ENCODE data around the gene RRAS. TPM values are rescaled to one million over a fixed set of nuclear protein-coding genes. Genes with fewer than 3 reads are reported as not detected.

The RRAS gene
- total and polyA plus RNA-seq, 4 experiments from 2014 or later, result 12.0 to 32.1 (median 20.7) TPM

DNA sequence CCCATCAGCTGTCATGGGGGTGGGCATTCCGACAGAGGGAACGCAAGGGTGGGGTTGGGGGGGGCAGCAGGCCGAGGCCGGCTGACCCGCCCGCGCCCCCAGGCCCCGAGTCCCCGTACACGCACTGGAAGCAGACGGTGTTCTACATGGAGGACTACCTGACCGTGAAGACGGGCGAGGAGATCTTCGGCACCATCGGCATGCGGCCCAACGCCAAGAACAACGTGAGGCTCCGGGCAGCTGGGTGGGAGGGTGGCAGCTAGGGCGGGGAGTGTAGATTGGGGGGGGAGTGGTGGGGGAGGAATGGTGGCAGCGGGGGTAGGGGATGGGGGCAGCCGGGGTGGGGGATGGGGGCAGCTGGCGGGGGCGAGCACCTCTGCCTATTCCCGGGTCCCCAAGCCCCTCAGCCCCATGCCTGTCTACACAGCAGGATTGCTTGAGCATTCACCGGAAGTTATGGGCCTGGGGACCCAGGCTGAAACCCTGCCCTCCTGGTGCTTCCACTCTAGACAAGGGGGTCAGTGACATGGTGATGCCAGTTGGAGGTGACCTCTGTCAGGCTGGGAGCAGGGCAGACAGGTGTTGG lies 46.7 kb upstream of the RRAS start:
- peaks cover 6 to 12% of the 10 kb centered on the region in 2 donors for H3K27me3 Mint-ChIP-seq
- DNase-seq, result peak in 1 of 5 donors; percentile 15
- peaks cover 25 to 44% of the 10 kb centered on the region in 2 donors for H3K36me3 Mint-ChIP-seq
- Histone ChIP-seq H3K4me1 (ENCODE audit: insufficient read depth, low read length) (peaks cover 25% of the 10 kb centered on the region), H3K9me3 (ENCODE audit: control insufficient read depth in 1 of 2, low read length in 2 of 2) (no peaks in the 10 kb centered on the region), H3K36me3 (ENCODE audit: insufficient read depth, low read length) (peaks cover 34% of the 10 kb centered on the region), H3K27me3 (ENCODE audit: insufficient read depth, low read length) (no peaks in the 10 kb centered on the region), H3K4me3 (ENCODE audit: low read length in 2 of 2) (no peak overlapping the region), H3K27ac (ENCODE audit: low read depth, low read length) (no peak overlapping the region)
- ChIA-PET POLR2A (ENCODE audit: partially characterized antibody) (no interaction called here), CTCF (ENCODE audit: partially characterized antibody) (interaction anchor here (1.4 to 1.6 kb wide), 2 partner anchors 94 to 184 kb away, joined by 3 to 4 read pairs; no protein-coding TSS in a partner anchor)
- intact Hi-C loops (cut with micrococcal nuclease), result no loop called here
- H3K4me1 Mint-ChIP-seq, result peaks cover 12 to 24% (median 18%) of the 10 kb centered on the region in 4 donors
- H3K27ac Mint-ChIP-seq, result no peak overlapping the region
- no peak overlapping the region for H3K4me3 Mint-ChIP-seq
- no peaks in the 10 kb centered on the region for H3K9me3 Mint-ChIP-seq

DNA sequence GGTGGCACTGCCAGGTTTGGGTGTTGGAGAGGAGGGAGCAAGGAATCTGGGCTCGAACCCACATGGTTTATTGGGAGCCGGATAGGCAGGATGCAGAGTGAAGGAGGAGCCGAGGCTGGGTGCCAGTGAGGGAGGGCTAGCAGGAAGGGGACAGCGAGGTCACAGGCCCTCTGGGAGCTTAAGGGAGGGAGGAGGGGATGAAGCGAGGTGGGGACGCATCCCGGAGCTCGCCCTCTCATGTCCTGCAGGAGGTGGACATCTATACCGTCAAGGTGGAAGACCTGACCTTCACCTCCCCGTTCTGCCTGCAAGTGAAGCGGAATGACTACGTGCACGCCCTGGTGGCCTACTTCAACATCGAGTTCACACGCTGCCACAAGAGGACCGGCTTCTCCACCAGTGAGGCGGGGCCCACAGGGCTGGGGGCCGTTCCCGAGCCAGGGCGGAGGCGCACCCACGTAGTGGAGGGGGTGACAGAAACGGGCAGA lies 45.9 kb upstream of the RRAS start:
- Mint-ChIP-seq H3K27ac (no peak overlapping the region), H3K4me3 (no peak overlapping the region), H3K36me3 (peaks cover 26 to 45% of the 10 kb centered on the region in 2 donors), H3K4me1 (peaks cover 9 to 20% (median 15%) of the 10 kb centered on the region in 4 donors), H3K27me3 (peaks cover 5 to 7% of the 10 kb centered on the region in 2 donors), H3K9me3 (no peaks in the 10 kb centered on the region)
- H3K4me1 ChIP-seq (ENCODE audit: insufficient read depth, low read length), result peaks cover 22% of the 10 kb centered on the region
- no peaks in the 10 kb centered on the region for H3K9me3 ChIP-seq (ENCODE audit: control insufficient read depth in 1 of 2, low read length in 2 of 2)
- peaks cover 34% of the 10 kb centered on the region for H3K36me3 ChIP-seq (ENCODE audit: insufficient read depth, low read length)
- POLR2A ChIA-PET (ENCODE audit: partially characterized antibody), result interaction anchor here (0.6 kb wide), 1 partner anchor 9 kb away, joined by 3 read pairs; no protein-coding TSS in a partner anchor
- peak in 1 of 5 donors; percentile 12 for DNase-seq
- intact Hi-C loops (cut with micrococcal nuclease), result no loop called here
- no peak overlapping the region for H3K27ac ChIP-seq (ENCODE audit: low read depth, low read length)
- H3K27me3 ChIP-seq (ENCODE audit: insufficient read depth, low read length), result no peaks in the 10 kb centered on the region
- CTCF ChIA-PET (ENCODE audit: partially characterized antibody), result interaction anchor here (1.4 to 1.8 kb wide), 3 partner anchors 10 to 183 kb away, joined by 3 to 4 read pairs (median 4); no protein-coding TSS in a partner anchor
- H3K4me3 ChIP-seq (ENCODE audit: low read length in 2 of 2), result no peak overlapping the region

DNA sequence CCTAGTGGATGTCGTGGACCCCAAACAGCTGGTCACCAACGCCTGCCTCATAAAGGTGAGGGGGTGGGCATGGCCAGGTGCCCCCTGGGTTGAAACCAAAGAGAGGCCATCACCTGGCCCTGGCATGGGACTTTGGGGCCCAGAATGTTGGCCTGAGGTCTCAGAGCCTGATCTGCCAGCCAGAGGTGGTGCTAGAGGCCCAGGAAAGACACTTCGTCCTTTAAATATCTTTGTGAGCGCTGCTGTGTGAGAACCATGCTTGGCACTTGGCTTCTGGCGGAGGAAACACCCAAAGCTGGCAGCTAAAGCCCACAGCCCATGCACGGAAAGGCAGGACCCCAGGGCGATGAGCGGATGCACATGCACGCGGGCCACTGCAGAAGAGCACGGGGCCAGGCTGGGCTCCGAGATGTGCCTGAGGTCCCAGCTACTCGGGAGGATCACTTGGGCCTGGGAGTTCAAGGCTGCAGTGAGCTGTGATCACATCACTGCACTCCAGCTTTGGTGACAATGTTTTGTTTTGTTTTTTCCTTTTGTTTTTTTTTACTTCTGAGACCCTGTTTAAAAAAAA lies 45.1 kb upstream of the RRAS start:
- Histone ChIP-seq H3K27me3 (ENCODE audit: insufficient read depth, low read length) (no peaks in the 10 kb centered on the region), H3K9me3 (ENCODE audit: control insufficient read depth in 1 of 2, low read length in 2 of 2) (no peaks in the 10 kb centered on the region), H3K4me3 (ENCODE audit: low read length in 2 of 2) (no peak overlapping the region), H3K27ac (ENCODE audit: low read depth, low read length) (no peak overlapping the region), H3K36me3 (ENCODE audit: insufficient read depth, low read length) (peaks cover 34% of the 10 kb centered on the region), H3K4me1 (ENCODE audit: insufficient read depth, low read length) (peaks cover 22% of the 10 kb centered on the region)
- H3K27me3 Mint-ChIP-seq, result no peaks in the 10 kb centered on the region
- peaks cover 26 to 45% of the 10 kb centered on the region in 2 donors for H3K36me3 Mint-ChIP-seq
- no peak overlapping the region for H3K27ac Mint-ChIP-seq
- H3K4me3 Mint-ChIP-seq, result no peak overlapping the region
- peaks cover 2 to 20% (median 12%) of the 10 kb centered on the region in 4 donors for H3K4me1 Mint-ChIP-seq
- ChIA-PET POLR2A (ENCODE audit: partially characterized antibody) (interaction anchor here (0.6 kb wide), 1 partner anchor 10 kb away, joined by 3 read pairs; no protein-coding TSS in a partner anchor), CTCF (ENCODE audit: partially characterized antibody) (interaction anchor here (1.0 to 1.8 kb wide), 5 partner anchors 11 to 182 kb away, joined by 3 to 4 read pairs (median 3); no protein-coding TSS in a partner anchor)
- H3K9me3 Mint-ChIP-seq, result no peaks in the 10 kb centered on the region
- intact Hi-C loops (cut with micrococcal nuclease), result no loop called here
- no peak for DNase-seq

DNA sequence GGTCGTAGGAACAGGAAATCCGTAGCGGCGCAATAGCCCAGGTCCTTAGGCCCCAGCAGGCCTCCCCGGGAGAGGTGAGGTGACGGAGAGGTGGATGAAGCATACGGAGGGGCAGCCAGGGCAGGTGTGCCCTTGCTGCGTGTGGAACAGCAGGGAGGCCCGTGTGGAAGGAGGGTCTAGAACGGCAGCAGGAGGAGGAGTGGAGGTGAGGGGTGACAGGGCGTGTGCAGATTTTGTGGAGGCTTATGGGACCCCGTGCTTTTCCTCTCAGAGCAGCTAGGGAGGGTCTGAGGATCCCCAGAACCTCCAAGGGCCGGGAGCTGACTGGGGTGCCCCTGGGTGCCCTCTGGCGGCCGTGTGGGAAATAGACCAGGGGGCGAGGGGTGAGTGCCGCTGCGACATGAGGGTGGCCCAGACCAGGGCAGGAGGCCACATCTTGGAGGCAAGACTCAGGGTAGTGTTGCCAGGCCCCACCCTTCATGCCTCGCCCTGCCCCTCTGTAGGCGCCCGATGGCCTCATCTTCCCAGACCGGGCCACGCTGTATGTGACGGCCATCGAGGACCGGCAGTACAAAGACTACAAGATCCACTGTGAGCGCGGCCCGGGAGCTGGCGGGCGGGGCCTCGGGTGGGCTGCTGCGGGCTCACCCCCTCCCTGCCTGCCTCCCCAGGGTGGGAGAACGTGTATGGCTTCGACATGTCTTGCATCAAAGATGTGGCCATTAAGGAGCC lies 44.5 kb upstream of the RRAS start:
- H3K9me3 Mint-ChIP-seq, result no peaks in the 10 kb centered on the region
- Histone ChIP-seq H3K27ac (ENCODE audit: low read depth, low read length) (no peak overlapping the region), H3K9me3 (ENCODE audit: control insufficient read depth in 1 of 2, low read length in 2 of 2) (no peaks in the 10 kb centered on the region), H3K36me3 (ENCODE audit: insufficient read depth, low read length) (peaks cover 34% of the 10 kb centered on the region), H3K27me3 (ENCODE audit: insufficient read depth, low read length) (no peaks in the 10 kb centered on the region), H3K4me1 (ENCODE audit: insufficient read depth, low read length) (peaks cover 22% of the 10 kb centered on the region), H3K4me3 (ENCODE audit: low read length in 2 of 2) (no peak overlapping the region)
- H3K4me3 Mint-ChIP-seq, result no peak overlapping the region
- peak overlapping the region in 1 of 7 donors; percentile 48 for H3K27ac Mint-ChIP-seq
- H3K27me3 Mint-ChIP-seq, result no peaks in the 10 kb centered on the region
- H3K4me1 Mint-ChIP-seq, result peaks cover 6 to 22% (median 13%) of the 10 kb centered on the region in 4 donors
- CTCF ChIA-PET (ENCODE audit: partially characterized antibody), result interaction anchor here (0.7 to 1.8 kb wide), 4 partner anchors 12 to 114 kb away, joined by 3 to 4 read pairs (median 3); no protein-coding TSS in a partner anchor
- POLR2A ChIA-PET (ENCODE audit: partially characterized antibody), result no interaction called here
- intact Hi-C loops (cut with micrococcal nuclease), result no loop called here
- peaks cover 26 to 44% of the 10 kb centered on the region in 2 donors for H3K36me3 Mint-ChIP-seq
- peak in 2 of 5 donors; percentile 26 to 37 for DNase-seq

DNA sequence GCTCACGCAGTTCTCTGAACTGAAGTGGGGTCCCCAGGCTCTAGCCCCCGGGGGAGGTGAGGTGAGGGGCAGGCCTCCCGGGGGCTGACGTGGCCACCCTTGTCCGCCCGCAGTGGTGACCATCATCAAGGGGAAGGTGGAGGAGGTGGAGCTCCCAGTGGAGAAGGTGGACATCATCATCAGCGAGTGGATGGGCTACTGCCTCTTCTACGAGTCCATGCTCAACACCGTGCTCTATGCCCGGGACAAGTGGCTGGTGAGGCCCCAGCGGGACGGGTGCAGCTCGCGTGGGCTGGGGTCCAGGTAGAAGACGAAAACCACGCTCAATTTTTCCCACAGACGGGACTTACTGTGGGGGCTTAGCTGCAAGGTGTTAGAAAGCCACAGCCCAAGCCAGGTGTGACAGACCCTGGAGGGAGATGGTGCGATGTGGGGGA lies 43.9 kb upstream of the RRAS start:
- peaks cover 23% of the 10 kb centered on the region for H3K4me1 ChIP-seq (ENCODE audit: insufficient read depth, low read length)
- ChIA-PET CTCF (ENCODE audit: partially characterized antibody) (interaction anchor here (0.7 to 1.8 kb wide), 3 partner anchors 12 to 114 kb away, joined by 3 to 4 read pairs (median 3); no protein-coding TSS in a partner anchor), POLR2A (ENCODE audit: partially characterized antibody) (no interaction called here)
- H3K9me3 Mint-ChIP-seq, result no peaks in the 10 kb centered on the region
- peak in 1 of 5 donors; percentile 14 for DNase-seq
- no peaks in the 10 kb centered on the region for H3K27me3 Mint-ChIP-seq
- no peaks in the 10 kb centered on the region for H3K27me3 ChIP-seq (ENCODE audit: insufficient read depth, low read length)
- H3K27ac ChIP-seq (ENCODE audit: low read depth, low read length), result no peak overlapping the region
- H3K27ac Mint-ChIP-seq, result peak overlapping the region in 1 of 7 donors; percentile 13
- no peak overlapping the region for H3K4me3 Mint-ChIP-seq
- H3K36me3 ChIP-seq (ENCODE audit: insufficient read depth, low read length), result peaks cover 34% of the 10 kb centered on the region
- H3K36me3 Mint-ChIP-seq, result peaks cover 26 to 44% of the 10 kb centered on the region in 2 donors
- H3K4me3 ChIP-seq (ENCODE audit: low read length in 2 of 2), result no peak overlapping the region
- H3K4me1 Mint-ChIP-seq, result peaks cover 6 to 26% (median 13%) of the 10 kb centered on the region in 4 donors
- H3K9me3 ChIP-seq (ENCODE audit: control insufficient read depth in 1 of 2, low read length in 2 of 2), result no peaks in the 10 kb centered on the region
- intact Hi-C loops (cut with micrococcal nuclease), result no loop called here

DNA sequence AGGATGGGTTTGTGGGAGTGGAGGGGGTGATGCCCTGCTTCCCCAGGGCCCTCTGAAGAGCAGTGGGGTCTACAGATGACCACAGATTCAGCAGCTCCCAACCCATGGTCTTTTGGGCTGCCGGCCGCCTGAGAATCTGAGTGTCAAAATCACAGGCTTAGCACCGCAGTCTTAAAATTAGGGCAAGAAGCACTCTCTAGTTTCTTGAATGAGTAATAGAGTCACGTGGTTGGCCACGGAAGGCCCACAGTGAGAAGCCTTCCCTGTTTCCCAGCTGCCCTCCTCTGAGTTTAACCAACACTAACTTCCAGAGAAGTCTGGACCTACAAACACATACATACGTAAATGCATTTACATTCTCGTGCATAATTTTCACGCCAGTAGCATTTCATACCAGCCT lies 42.3 kb upstream of the RRAS start:
- Histone ChIP-seq H3K9me3 (ENCODE audit: control insufficient read depth in 1 of 2, low read length in 2 of 2) (no peaks in the 10 kb centered on the region), H3K27ac (ENCODE audit: low read depth, low read length) (no peak overlapping the region), H3K27me3 (ENCODE audit: insufficient read depth, low read length) (no peaks in the 10 kb centered on the region), H3K4me3 (ENCODE audit: low read length in 2 of 2) (no peak overlapping the region), H3K36me3 (ENCODE audit: insufficient read depth, low read length) (peaks cover 34% of the 10 kb centered on the region), H3K4me1 (ENCODE audit: insufficient read depth, low read length) (peaks cover 35% of the 10 kb centered on the region)
- Mint-ChIP-seq H3K9me3 (no peaks in the 10 kb centered on the region), H3K27me3 (no peaks in the 10 kb centered on the region), H3K27ac (peak overlapping the region in 4 of 7 donors; percentile 15 to 83 (median 54)), H3K36me3 (peaks cover 26 to 38% of the 10 kb centered on the region in 2 donors), H3K4me1 (peaks cover 9 to 37% (median 21%) of the 10 kb centered on the region in 4 donors), H3K4me3 (peak overlapping the region in 2 of 8 donors; percentile 31 to 35)
- intact Hi-C loops (cut with micrococcal nuclease), result no loop called here
- CTCF ChIA-PET (ENCODE audit: partially characterized antibody), result interaction anchor here (0.9 to 1.5 kb wide), 2 partner anchors 135 to 176 kb away, joined by 3 to 5 read pairs; no protein-coding TSS in a partner anchor
- peak in 1 of 5 donors; percentile 19 for DNase-seq
- POLR2A ChIA-PET (ENCODE audit: partially characterized antibody), result interaction anchor here (1.9 kb wide), 1 partner anchor 111 kb away, joined by 11 read pairs; no protein-coding TSS in a partner anchor

All from CD4-positive, alpha-beta memory T cell (primary cell).